Central memory CD8-positive, alpha-beta T cell (primary cell): ENCODE data around the gene ABCC5.

Experiments
- ATAC-seq: fragments of 150-1000 bp; cut with Tn5 transposase; replicated peaks from 2 replicates; pipeline ENCODE4 v1.10.0; 2022; ENCODE audit warnings: mild to moderate bottlenecking, moderate FRiP score, moderate number of reproducible peaks; ENCODE audit not compliant: poor library complexity, severe bottlenecking; ENCODE audit errors: extremely low read depth
- DNase-seq, 2 donors: peaks; one replicate each; pipeline ENCODE4 v3.0.0; 2021; ENCODE audit warnings: low spot score in 2 of 2
- H3K27ac Mint-ChIP-seq: one replicate; pipeline ENCODE4 v1.8.0; 2022; ENCODE audit warnings: low read depth, mild to moderate bottlenecking, moderate library complexity, mixed read lengths
- H3K27me3 Mint-ChIP-seq: one replicate; pipeline ENCODE4 v1.8.0; 2022; ENCODE audit warnings: mixed read lengths
- H3K36me3 Mint-ChIP-seq: one replicate; pipeline ENCODE4 v1.8.0; 2022; ENCODE audit warnings: mild to moderate bottlenecking, moderate library complexity, mixed read lengths; ENCODE audit not compliant: insufficient read depth
- H3K4me1 Mint-ChIP-seq: one replicate; pipeline ENCODE4 v1.8.0; 2022; ENCODE audit warnings: mixed read lengths
- H3K4me3 Mint-ChIP-seq: one replicate; pipeline ENCODE4 v1.8.0; 2022; ENCODE audit warnings: mild to moderate bottlenecking, moderate library complexity, mixed read lengths
- H3K9me3 Mint-ChIP-seq: one replicate; pipeline ENCODE4 v1.8.0; 2022; ENCODE audit warnings: mixed read lengths

The ABCC5 gene

GRCh38 chr3:183954875-183955274 lies 62.8 kb downstream of the ABCC5 start:
- no peak overlapping the region for H3K27ac Mint-ChIP-seq
- H3K9me3 Mint-ChIP-seq = no peaks in the 10 kb centered on the region
- H3K4me3 Mint-ChIP-seq = no peak overlapping the region
- peaks cover 6% of the 10 kb centered on the region for H3K36me3 Mint-ChIP-seq
- no peaks in the 10 kb centered on the region for H3K4me1 Mint-ChIP-seq
- H3K27me3 Mint-ChIP-seq = no peaks in the 10 kb centered on the region
- ATAC-seq (no peak), DNase-seq (no peak)

GRCh38 chr3:183953471-183954070 lies 64.1 kb downstream of the ABCC5 start:
- Mint-ChIP-seq H3K36me3 (peaks cover 12% of the 10 kb centered on the region), H3K4me1 (no peaks in the 10 kb centered on the region)

GRCh38 chr3:183951459-183951858 lies 66.2 kb downstream of the ABCC5 start:
- Mint-ChIP-seq H3K27me3 (no peaks in the 10 kb centered on the region), H3K4me3 (no peak overlapping the region), H3K4me1 (no peaks in the 10 kb centered on the region), H3K36me3 (peaks cover 12% of the 10 kb centered on the region), H3K27ac (no peak overlapping the region), H3K9me3 (no peaks in the 10 kb centered on the region)
- no peak for DNase-seq
- no peak for ATAC-seq

More at GRCh38 chr3:183953471-183954070, 64.1 kb downstream of the ABCC5 start:
- Mint-ChIP-seq H3K4me3 (no peak overlapping the region), H3K27ac (no peak overlapping the region), H3K9me3 (no peaks in the 10 kb centered on the region), H3K27me3 (no peaks in the 10 kb centered on the region)
- DNase-seq (no peak), ATAC-seq (no peak)

- DNase-seq (no peak), ATAC-seq (no peak)
- H3K9me3 Mint-ChIP-seq = no peaks in the 10 kb centered on the region
- no peak overlapping the region for H3K4me3 Mint-ChIP-seq
- H3K27ac Mint-ChIP-seq = no peak overlapping the region
- peaks cover 13% of the 10 kb centered on the region for H3K36me3 Mint-ChIP-seq
- H3K4me1 Mint-ChIP-seq = no peaks in the 10 kb centered on the region
- H3K27me3 Mint-ChIP-seq = no peaks in the 10 kb centered on the region
These were observed 68.0 kb downstream of the ABCC5 start for GRCh38 chr3:183949690-183950089.

- Mint-ChIP-seq H3K27me3 (no peaks in the 10 kb centered on the region), H3K4me3 (no peak overlapping the region), H3K4me1 (no peaks in the 10 kb centered on the region), H3K27ac (no peak overlapping the region), H3K36me3 (peaks cover 17% of the 10 kb centered on the region), H3K9me3 (no peaks in the 10 kb centered on the region)
- ATAC-seq = no peak
- no peak for DNase-seq
These were observed 71.6 kb downstream of the ABCC5 start for GRCh38 chr3:183946037-183946436.

GRCh38 chr3:183944775-183945174 lies 72.9 kb downstream of the ABCC5 start:
- ATAC-seq (no peak), DNase-seq (no peak)
- Mint-ChIP-seq H3K27ac (no peak overlapping the region), H3K36me3 (peaks cover 15% of the 10 kb centered on the region), H3K4me1 (no peaks in the 10 kb centered on the region), H3K27me3 (no peaks in the 10 kb centered on the region), H3K4me3 (no peak overlapping the region), H3K9me3 (no peaks in the 10 kb centered on the region)

GRCh38 chr3:183943739-183944138 lies 73.9 kb downstream of the ABCC5 start:
- no peaks in the 10 kb centered on the region for H3K9me3 Mint-ChIP-seq
- H3K27me3 Mint-ChIP-seq = no peaks in the 10 kb centered on the region
- ATAC-seq (no peak), DNase-seq (no peak)
- H3K4me3 Mint-ChIP-seq = no peak overlapping the region
- no peak overlapping the region for H3K27ac Mint-ChIP-seq
- no peaks in the 10 kb centered on the region for H3K4me1 Mint-ChIP-seq
- H3K36me3 Mint-ChIP-seq = peaks cover 14% of the 10 kb centered on the region

- H3K36me3 Mint-ChIP-seq = peaks cover 22% of the 10 kb centered on the region
- no peaks in the 10 kb centered on the region for H3K9me3 Mint-ChIP-seq
- ATAC-seq (no peak), DNase-seq (no peak)
- H3K27me3 Mint-ChIP-seq = no peaks in the 10 kb centered on the region
- no peak overlapping the region for H3K4me3 Mint-ChIP-seq
- H3K4me1 Mint-ChIP-seq = no peaks in the 10 kb centered on the region
- no peak overlapping the region for H3K27ac Mint-ChIP-seq
These were observed 76.5 kb downstream of the ABCC5 start for GRCh38 chr3:183941216-183941615.

- Mint-ChIP-seq H3K9me3 (no peaks in the 10 kb centered on the region), H3K27me3 (no peaks in the 10 kb centered on the region), H3K4me3 (no peak overlapping the region), H3K4me1 (no peaks in the 10 kb centered on the region), H3K36me3 (peaks cover 22% of the 10 kb centered on the region), H3K27ac (no peak overlapping the region)
- DNase-seq (no peak), ATAC-seq (no peak)
These were observed 79.9 kb downstream of the ABCC5 start for GRCh38 chr3:183937601-183938286.

- ATAC-seq = no peak
- Mint-ChIP-seq H3K9me3 (no peaks in the 10 kb centered on the region), H3K27ac (peak overlapping the region; percentile 22), H3K27me3 (no peaks in the 10 kb centered on the region), H3K36me3 (peaks cover 17% of the 10 kb centered on the region), H3K4me1 (no peaks in the 10 kb centered on the region), H3K4me3 (no peak overlapping the region)
- no peak for DNase-seq
These were observed 84.5 kb downstream of the ABCC5 start for GRCh38 chr3:183933160-183933559.

- no peaks in the 10 kb centered on the region for H3K9me3 Mint-ChIP-seq
- H3K4me1 Mint-ChIP-seq = no peaks in the 10 kb centered on the region
- peaks cover 13% of the 10 kb centered on the region for H3K36me3 Mint-ChIP-seq
- H3K4me3 Mint-ChIP-seq = no peak overlapping the region
- no peak overlapping the region for H3K27ac Mint-ChIP-seq
- DNase-seq = no peak
- no peak for ATAC-seq
- no peaks in the 10 kb centered on the region for H3K27me3 Mint-ChIP-seq
These were observed 85.8 kb downstream of the ABCC5 start for GRCh38 chr3:183931881-183932280.

- Mint-ChIP-seq H3K27me3 (no peaks in the 10 kb centered on the region), H3K9me3 (no peaks in the 10 kb centered on the region), H3K4me1 (no peaks in the 10 kb centered on the region), H3K4me3 (no peak overlapping the region), H3K36me3 (peaks cover 11% of the 10 kb centered on the region), H3K27ac (no peak overlapping the region)
- no peak for DNase-seq
- no peak for ATAC-seq
These were observed 87.6 kb downstream of the ABCC5 start for GRCh38 chr3:183930086-183930485.

GRCh38 chr3:183927059-183927458 lies 90.6 kb downstream of the ABCC5 start:
- no peak overlapping the region for H3K4me3 Mint-ChIP-seq
- no peaks in the 10 kb centered on the region for H3K4me1 Mint-ChIP-seq
- no peak overlapping the region for H3K27ac Mint-ChIP-seq
- DNase-seq (no peak), ATAC-seq (no peak)
- peaks cover 22% of the 10 kb centered on the region for H3K36me3 Mint-ChIP-seq
- H3K27me3 Mint-ChIP-seq = no peaks in the 10 kb centered on the region
- H3K9me3 Mint-ChIP-seq = no peaks in the 10 kb centered on the region
